ENCODE results near the gene ARL5C.

ARL5C gene

GRCh38 chr17:39167476-39167875 lies 1.5 kb upstream of the ARL5C start:
- no peak for DNase-seq (ENCODE audit: low read depth)

GRCh38 chr17:39166437-39167335 lies 725 bp upstream of the ARL5C start:
- no peak for DNase-seq (ENCODE audit: low read depth)

DNA sequence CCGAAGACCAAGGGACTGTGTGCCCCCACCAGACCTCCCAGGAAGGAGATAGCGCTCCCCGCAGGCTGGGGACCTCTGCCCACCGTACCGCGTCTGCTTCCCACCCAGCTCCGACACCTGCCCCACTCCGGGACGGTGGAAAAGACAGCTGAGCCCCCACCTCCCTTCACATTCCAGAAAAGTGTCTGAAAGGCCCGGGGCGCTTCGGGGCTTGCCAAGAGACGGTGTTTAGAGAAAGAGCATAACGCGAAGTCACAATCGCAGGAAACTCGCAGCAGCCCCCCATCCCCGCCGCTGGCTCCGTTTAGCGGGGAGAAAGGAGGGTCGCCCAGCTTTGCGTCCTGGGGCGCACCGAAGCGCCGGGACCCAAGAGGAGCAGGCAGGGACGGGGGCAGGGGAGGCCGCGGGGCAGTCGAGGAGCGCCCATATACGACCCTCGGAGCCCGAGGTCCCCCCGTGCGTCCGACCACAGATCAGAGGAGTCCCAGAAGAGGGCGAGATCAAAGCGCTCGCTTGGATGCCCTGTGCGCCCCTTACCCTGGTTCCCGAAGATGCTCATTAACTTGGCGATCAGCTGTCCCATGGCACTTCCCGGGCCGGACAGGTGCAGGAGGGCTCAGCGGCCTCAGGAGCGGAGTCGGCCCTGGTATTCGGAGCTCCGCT lies 652 bp downstream of the ARL5C start:
- no peak for DNase-seq (ENCODE audit: low read depth)

- peak; percentile 75 for DNase-seq (ENCODE audit: low read depth)
Observed at GRCh38 chr17:39164675-39165143, 1.3 kb downstream of the ARL5C start.

GRCh38 chr17:39161962-39162361 lies 4.0 kb downstream of the ARL5C start:
- DNase-seq (ENCODE audit: low read depth) = no peak

DNA sequence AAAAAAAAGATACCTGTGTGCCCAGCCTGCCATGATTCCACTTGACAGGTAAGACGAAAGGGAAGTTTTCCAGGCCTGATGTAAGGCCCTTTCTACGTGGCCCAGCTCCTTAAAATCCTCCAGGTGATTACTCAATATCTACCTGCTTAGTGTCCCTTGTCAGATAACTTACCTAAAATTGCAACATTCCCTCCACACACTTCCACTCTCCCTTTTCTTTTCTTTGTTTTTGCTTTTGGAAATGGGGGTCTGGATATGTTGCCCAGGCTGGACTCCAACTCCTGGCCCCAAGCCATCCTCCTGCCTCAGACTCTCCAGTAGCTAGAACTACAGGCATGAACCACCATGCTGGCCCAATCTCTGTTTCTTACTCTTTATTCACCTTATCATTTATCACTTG lies 7.3 kb downstream of the ARL5C start:
- DNase-seq (ENCODE audit: low read depth) = no peak

GRCh38 chr17:39156491-39156890 lies 9.5 kb downstream of the ARL5C start:
- no peak for DNase-seq (ENCODE audit: low read depth)

DNA sequence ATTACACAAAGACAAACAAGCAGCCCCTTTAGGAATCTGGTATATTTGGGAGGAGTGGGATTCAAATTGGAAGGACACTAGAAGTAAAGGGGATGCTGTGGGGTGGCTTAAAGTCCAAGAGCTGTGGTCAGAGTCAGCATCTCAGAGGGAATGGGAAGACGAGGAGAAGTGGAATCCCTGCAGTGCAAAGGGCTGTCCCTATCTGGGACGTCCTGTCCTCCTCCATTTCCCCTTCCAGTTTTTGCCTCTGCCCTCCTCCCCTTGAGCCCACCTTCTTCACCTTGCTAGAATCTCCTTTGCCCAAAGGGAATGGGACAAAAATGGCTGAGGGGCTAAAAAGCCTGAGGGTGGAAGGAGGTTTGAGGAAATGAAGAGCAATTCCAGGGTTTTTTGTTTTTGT lies 10.3 kb downstream of the ARL5C start:
- DNase-seq (ENCODE audit: low read depth) = no peak

DNA sequence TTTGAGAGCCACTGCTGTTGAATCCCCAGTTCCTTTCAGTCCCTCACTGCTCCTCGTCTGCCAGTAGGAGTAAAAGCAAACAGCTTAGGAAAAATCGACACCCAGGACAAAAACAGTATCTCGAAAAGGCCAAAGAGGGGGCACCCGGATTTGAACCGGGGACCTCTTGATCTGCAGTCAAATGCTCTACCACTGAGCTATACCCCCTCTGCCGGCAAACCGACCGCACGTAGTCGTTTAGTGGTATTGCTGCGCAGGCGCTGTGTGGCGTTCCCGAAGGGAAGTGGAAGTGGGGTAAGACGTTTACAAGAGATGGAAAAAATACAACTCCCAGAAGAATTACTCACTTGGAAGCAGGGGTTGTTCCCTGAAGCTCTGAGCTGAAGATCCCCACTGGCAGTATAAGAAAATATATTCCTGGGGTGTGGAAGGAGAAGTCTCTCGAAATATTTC lies 12.3 kb downstream of the ARL5C start:
- peak; percentile 87 for DNase-seq (ENCODE audit: low read depth)

- no peak for DNase-seq (ENCODE audit: low read depth)
Observed at GRCh38 chr17:39151943-39152818, 13.8 kb downstream of the ARL5C start.

GRCh38 chr17:39151150-39151942 lies 14.6 kb downstream of the ARL5C start, which contains the start of gene PLXDC1:
Gene PLXDC1, minus strand, starts transcription at chr17:39151637. Its CDS starts 200 bp downstream, at chr17:39151437.
- DNase-seq (ENCODE audit: low read depth) = no peak

- DNase-seq (ENCODE audit: low read depth) = no peak
Observed at GRCh38 chr17:39150795-39151149, 15.2 kb downstream of the ARL5C start.

DNA sequence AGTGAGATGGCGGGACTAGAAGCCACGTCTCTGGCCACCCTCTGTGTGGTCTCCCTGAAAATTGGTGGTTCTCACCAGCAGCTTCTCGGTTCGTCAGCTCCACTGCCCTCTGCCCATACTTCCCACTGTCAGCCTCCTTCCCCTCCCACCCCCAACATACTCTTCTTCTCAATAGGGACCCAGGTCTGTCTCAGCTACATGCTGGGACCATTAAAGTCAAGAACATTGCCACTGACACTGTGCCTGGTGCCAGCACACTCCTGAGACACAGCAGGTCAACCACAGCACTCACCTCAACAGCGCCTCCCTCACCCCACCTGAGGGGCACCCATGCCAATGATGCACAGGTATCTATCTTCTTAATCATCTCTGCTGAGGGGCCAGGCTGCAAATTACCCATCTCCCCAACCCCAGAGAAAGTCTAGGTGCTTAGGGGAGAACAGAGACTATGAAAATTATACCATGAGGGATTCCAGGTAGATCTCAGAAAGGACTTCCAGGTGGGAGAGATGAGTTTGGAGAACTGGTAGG lies 15.8 kb downstream of the ARL5C start:
- no peak for DNase-seq (ENCODE audit: low read depth)

DNA sequence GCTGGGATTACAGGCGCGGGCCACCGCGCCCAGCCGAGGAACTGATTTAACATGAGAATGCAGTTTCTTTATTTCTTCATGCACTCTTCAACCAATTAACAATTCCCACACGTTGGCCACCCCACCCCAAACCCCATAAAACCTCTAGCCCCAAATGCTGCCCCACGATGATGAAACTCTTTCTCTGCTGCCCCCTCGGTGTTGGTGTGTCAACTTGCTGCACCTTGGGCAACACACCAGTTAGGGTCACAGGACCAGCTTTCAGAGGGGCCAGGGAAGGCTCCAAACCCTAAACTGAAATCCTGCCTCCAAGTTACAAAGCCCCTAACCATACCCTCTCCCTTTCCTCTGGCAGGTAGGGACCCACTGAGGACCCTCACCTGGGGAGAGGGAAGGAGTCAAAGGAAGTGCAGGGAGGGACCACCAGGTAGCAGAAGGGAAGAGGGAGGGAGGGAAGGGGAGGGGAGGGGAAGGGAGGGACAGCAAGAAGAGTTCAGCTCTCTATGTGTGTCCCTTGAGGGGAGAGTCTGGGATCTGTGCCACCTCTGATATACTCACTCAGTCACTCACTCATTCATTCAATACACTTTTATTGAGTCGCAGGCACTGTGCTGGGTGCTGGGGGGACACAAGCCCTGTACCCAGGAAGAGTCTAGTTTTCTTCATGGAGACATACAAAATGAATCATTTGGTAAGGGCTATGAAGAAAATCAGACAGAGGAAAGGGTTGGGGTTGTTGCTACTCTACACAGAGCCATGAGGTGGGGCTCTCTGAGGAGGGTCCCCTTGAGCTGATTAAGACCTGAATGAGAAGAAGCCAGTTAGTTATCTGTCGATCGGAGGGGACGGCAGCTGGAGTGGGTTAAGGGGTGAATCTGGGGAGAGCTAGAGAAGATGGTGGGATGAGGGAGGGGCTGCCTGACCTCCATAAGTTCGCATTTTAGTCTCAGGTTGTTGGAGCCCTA lies 18.5 kb downstream of the ARL5C start:
- no peak for DNase-seq (ENCODE audit: low read depth)

DNA sequence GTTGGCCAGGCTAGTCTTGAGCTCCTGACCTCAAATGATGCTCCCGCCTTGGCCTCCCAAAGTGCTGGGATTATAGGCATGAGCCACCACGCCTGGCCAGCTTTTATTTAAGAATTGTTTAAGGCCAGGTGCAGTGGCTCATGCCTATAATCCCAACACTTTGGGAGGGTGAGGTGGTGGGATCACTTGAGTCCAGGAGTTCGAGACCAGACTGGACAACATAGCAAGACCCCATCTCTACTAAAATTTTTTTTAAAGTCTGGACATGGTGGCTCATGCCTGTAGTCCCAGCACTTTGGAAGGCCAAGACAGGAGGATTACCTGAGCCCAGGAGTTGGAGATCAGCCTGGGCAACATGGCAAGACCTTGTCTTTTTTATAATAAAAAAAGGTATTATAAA lies 19.7 kb downstream of the ARL5C start:
- DNase-seq (ENCODE audit: low read depth) = no peak

DNA sequence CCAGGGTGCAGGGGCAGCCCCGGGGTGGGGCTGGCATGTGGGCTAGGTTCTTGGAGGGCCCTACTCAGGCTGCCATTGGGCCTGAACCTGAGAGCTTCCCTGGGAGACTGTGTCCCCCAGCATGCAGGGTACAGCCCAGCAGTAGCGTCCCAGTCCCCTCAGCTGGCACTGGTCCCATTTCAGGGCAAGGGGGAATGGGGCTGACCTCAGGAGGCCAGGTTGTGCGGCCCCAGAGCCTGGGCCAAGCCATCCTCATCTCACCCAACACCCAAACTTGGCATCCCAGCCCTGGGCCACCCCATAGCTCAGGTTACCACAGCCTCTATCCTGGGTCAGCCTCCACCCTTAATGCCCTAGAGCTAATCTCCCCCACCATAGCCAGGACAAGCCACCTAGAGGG lies 20.8 kb downstream of the ARL5C start:
- DNase-seq (ENCODE audit: low read depth) = no peak

DNA sequence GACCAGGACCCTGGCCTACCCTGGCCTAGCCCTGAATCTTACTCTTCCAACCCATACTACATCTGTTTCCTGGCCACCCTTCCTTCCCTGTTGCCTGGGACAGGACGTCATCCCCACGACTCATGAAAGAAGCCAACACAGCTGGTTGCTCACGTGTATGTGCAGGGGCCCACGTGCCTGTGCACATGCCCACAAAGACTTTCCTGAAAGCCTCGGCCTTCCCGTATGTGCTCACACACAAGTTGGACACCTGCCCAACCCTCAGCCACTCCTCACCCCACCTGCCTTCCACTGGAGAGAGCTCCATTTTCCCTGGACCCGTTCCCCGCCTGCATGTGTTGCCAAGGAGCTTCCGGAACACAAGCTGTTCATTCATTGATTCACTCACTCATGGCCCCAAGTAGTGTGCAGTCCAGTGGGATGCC lies 21.5 kb downstream of the ARL5C start:
- no peak for DNase-seq (ENCODE audit: low read depth)

DNA sequence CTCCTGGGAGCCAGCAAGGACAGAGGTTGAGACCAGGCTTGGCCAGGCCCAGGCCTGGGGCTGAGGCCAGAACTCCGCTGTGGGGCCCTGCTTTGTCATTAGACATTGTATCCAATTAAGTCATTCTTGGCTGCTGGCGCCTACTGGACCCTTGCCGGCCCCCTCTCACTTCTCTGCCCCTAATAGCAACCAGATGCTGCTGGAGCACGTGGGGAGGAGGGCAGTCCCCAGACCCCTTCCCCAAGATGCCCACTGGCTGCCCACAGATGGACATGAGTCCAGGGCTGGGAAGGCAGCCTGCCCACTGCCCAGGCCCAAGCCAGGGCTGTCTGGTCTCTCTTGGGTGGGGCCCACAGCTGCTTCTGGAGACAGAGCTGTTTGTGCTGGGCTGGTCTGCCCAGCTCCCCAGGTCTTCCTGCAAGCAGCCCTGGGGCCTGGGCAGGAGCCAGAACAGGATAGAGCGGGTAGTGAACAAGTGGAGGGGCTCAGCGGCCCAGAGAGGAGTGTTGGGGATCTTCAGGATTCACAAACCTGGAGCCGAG lies 22.3 kb downstream of the ARL5C start:
- no peak for DNase-seq (ENCODE audit: low read depth)

DNA sequence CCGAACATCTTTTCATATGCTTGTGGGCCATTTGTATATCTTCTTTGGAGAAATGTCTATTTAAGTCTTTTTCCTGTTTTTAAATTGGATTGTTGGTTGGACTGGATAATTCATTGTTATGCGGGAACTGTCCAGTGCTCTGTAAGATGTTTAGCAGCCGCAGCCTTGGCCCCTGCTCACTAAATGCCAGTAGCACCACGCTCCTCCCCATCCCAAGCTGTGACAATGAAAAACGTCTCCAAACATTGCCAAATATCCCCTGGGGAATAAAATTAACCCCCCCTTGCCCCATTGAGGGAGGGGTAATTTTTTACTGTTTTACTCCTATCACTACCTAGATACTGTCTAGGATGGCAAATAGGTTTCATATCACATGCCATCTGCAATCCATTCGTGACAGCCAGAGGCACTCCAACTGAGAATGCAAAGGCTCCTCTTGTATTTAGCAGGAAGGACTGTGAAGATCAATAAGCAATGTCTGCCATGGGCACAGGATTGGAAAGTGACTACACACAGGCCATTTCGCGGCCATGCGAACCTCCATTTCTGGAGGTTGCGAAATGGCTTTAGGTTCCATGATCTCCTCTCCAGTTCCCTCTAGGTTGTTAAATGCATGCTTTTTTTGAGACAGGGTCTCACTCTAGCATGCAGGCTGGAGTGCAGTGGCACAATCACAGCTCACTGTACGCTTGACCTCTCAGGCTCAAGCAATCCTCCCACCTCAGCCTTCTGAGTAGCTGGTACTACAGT lies 23.9 kb downstream of the ARL5C start:
- no peak for DNase-seq (ENCODE audit: low read depth)
